T-helper 2 cell (primary cell): ENCODE measurements around the gene DTX1.
A peak's percentile ranks its signal among the peaks of the same experiment; 100 is the strongest.

Experiments
- DNase-seq, 5 experiments: peaks; one replicate each; pipeline versions ENCODE4 v3.0.0 to v3.0.0-alpha.2; 2012 to 2022
- total RNA-seq, 2 donors: gene quantifications; one replicate each; lab custom pipeline; 2026; lab: John Stamatoyannopoulos, UW

Gene DTX1
- 6.5 to 12.5 reads per million in 2 donors for total RNA-seq

DNA sequence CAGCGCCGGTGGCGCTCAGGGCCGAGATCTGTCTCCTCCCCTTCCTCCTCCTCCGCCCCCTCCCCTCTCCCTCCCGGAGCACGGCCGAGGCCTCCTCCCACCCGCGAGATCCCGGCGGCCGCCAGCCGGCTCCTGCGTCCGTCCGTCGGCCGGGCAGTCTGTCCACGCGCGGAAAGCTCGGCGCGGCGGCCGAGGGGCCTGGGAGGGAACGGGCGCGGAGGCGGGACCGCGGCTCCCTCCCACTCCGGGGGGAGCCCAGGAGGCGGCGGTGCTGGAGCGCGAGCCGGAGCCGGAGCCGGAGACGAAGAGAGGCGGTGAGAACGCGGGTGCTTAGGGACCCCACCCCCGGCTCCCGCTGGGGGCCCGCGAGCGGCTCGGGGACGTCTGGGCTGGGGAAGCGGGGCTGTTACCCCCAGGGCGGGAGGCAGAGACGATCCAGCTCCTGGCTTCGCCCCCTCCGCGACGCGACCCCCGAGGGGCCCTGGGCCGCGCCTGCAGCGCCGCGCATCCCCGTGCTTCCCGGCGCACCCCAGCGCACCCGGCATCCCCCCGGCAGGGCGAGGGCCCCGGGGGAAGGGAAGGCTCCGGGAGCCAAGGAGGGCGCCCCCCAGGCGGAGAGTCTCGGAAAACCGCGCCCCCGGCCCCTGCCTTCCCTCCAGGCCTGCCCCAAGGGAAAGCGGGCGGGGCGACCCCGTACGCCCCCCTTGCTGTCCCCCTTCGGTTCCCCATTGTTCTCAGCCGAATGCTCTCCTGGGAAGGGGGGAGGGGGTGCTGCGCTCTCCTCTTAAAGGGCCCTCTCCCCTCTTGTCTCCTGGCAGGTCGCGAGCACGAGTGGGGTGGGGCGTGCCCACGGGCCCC, at the start of gene DTX1:
TSS of gene DTX1 (plus strand) at position 100 of the 858 bp plus-strand sequence. CDS start 1,463 bp downstream, outside the sequence.
- DNase-seq = peak in 3 of 5 experiments; percentile 8 to 25 (median 24)

- DNase-seq = no peak
These were observed 49.4 kb upstream of the DTX1 start for GRCh38 chr12:113007166-113007565.

DNA sequence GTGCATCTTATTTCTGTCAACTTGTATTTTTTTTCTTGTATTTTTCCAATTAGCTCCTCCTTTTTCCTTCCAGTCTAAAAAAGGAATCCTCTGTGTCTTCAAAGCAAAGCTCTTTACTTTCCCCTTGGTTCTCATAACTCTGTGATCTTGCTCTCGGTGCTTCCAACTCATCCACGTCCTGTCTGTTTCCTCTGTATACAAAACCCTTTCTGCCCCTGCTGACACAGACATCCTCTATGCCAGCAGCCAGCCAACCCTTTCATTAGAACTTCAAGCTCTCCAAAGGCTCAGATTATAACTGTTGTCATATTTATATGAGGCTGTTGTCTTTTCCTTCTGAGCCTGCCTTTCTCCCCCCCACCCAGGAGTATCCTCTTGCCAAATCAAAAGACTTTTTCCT, 45.8 kb upstream of the DTX1 start:
- no peak for DNase-seq

DNA sequence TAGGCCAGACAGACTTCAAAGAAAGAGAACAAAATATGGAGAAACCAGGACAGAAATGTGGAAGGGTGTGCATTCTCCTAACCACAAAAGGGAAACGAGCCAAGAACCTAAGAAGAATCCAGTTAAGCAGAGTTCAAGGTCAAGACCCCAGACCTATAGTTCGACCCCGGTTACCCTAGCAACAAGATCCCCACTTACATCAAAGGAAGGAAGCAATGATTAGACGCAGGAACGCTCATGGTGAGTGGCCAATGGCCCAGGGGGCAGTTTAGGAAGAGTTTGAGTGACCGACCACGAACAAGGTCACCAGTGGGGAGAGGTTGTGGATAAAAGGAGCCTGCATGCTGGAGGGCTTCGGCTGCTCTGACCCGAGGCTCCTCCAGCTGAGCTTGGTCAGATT, 42.0 kb upstream of the DTX1 start:
- no peak for DNase-seq

- no peak for DNase-seq
These were observed 39.7 kb upstream of the DTX1 start for GRCh38 chr12:113016796-113017195.

DNA sequence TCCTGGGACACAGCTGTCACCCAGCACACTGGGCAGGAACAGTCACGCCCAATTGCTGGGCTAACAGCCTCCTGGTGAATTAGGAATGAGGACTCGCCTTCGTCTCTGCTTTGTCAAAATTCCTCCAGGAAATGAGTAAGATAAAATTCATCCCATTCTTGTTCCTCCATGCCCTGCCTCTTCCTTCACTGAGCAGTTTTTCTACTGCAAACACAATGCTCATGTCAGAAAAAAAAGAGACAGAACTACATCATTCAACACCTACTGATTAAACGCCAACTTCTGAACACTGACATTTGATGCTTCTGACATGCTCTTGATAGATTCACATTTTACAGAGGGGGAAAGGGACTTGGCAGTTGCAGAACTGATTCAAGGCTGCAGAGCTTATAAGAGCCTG, 37.5 kb upstream of the DTX1 start:
- DNase-seq = no peak

- DNase-seq = no peak
These were observed 35.0 kb upstream of the DTX1 start for GRCh38 chr12:113021500-113021899.

DNA sequence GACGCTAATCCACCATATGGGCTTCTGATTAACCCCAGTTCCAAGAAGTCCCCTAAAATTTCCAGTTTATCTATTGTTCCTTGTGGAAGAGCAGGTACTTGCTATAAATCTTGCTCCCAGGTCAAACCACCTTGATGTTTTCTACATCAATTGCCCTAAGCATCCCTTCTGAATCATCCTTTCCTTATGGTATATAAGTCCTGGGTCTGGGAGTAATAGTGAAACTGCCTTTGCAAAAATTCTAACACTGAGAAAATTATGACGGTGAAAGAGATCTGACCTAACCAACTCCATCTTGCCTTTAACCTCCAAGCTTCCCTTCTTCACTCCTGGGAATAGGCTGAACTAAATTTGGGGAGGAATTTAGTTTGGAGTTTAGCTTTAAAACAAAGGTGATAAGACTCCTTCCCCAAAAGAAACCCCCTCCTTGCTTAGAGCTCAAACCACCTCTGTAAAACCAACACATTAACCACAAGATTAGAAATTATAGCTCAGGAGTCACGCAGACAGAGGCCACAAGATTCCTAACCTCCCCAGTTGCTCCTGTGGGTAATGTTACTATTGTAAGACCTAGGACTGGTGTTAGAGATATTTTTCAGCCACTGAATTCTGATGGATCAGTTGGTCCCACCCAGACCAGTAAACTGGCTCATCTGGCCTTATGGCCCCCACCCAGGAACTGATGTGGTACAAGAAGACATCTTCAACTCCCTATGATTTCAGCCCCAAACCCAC, 33.8 kb upstream of the DTX1 start:
- DNase-seq = no peak

- DNase-seq = no peak
These were observed 28.8 kb upstream of the DTX1 start for GRCh38 chr12:113027726-113028125.

- DNase-seq = peak in 1 of 5 experiments; percentile 24
These were observed 25.5 kb upstream of the DTX1 start for GRCh38 chr12:113030875-113031525.

DNA sequence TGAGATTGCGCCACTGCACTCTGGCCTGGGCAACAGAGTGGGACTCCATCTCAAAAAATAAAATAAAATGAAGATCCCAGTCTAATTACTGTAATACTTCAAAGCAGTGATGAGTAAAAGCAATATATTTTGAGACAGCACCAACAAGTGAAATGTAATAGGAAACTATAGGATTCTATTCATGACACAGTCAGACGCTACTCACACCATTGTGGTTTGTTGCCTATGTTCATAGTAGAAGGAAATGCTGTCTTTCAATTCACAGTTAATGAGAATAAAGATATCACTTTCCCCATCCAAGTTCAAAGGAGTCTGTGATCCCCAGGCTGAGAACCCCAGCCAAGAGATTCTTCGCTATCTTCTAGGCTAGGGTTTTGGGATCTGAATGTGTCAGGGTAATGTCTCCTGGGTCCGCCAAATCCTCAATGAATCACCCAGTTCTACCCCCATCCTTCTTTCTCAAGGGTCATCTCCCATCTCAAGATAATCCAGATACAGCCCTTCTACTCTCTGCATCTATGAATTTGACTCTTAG, 16.6 kb upstream of the DTX1 start:
- DNase-seq = no peak

GRCh38 chr12:113040722-113041171, 15.8 kb upstream of the DTX1 start:
- no peak for DNase-seq

DNA sequence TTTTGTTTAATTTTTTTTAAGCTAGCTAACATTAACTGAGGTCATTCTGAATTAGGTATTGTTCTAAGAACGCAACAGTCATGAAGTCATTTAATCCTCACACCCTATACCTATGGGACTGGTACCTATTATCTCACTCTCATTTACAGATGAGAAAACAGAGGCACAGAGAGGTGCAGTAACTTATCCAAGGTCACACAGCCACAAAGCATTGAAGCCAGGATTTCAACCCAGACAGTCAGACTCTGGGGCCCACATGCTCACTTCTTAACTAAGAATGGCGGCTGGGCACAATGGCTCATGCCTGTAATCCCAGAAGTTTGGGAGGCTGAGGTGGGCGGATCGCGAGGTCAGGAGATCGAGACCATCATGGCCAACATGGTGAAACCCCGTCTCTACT, 15.0 kb upstream of the DTX1 start:
- DNase-seq = no peak

GRCh38 chr12:113043240-113043639, 13.3 kb upstream of the DTX1 start:
- DNase-seq = no peak

DNA sequence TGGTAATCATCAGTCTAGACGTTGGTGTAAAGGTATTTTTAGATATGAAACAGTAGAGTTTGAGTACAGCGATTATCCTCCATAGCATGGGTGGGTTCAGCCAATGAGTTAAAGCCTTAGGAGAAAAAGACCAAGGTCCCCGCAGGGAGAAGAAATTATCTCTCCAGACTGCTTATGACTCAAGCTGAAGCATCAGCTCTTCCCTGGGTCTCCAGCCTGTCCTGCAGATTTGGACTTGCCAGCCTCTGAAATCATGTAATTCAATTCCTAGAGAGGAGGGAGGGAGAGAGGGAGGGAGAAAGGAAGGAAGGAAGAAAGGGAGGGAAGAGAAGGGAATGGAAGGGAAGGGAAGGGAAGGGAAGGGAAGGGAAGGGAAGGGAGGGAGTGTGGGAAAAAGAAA, 12.0 kb upstream of the DTX1 start:
- DNase-seq = no peak

GRCh38 chr12:113048716-113049127, 7.8 kb upstream of the DTX1 start:
- DNase-seq = peak in 3 of 5 experiments; percentile 45 to 59 (median 47)

GRCh38 chr12:113049976-113050742, 6.4 kb upstream of the DTX1 start:
- no peak for DNase-seq

DNA sequence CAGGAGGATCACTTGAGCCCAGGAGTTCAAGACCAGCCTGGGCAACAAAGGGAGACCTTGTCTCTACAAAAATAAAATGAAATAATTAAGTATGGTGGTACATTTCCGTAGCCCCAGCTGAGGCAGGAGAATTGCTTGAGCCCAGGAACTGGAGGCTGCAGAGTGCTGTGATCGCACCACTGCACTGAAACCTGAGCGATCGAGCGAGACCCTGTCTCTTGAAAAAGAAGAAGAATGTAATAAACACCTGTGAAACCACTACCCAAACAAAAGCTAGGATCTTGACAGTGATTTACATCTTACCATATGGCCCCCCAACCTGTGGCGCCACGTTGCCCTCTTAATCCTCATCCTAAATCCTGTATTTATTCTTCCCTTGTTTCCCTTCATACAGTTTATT, 5.7 kb upstream of the DTX1 start:
- no peak for DNase-seq

DNA sequence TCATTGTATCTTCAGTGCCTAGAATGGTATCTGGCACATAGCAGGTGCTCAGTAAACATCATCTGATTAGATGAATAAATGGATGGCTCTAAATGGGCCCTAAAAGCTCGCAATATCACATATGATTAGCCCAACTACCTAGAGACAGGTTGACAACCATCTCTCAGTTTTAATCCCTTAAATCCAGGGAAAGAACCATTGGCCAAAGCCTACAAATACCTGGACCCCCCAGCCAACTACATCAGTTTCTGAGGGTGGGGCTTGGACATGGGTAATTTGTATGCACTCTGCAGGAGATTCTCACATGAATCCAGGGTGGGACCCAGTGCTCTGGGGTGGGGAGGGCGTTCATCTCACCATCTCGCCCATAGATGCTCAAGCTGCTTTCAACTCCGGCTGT, 4.8 kb upstream of the DTX1 start:
- no peak for DNase-seq

GRCh38 chr12:113052326-113052725, 4.2 kb upstream of the DTX1 start:
- DNase-seq = no peak

DNA sequence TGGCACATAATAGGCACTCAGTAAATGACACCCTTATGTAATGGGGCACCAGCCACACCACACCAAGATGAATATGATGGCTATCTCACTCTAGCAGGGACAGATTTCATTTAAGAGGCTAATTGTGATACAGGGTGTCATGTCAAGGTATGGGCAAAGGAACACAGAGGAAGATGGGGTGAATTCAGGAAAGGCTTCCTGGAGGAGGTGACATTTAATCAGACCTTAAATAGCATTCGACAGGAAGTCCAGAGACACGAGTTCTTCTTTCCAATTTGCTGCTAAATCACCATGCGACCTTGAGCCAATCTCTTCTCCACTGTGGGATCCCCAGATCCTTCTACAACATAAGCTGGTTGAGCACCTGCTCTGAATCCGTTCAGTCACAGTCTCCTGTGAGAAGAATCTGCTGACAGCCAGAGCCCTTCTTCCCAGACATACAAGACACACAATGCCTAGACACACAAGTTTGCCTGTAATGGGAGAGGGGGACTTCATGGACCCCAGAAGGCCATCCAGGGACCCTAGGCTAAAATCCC, 1.5 kb upstream of the DTX1 start:
- no peak for DNase-seq
